Activated naive CD8-positive, alpha-beta T cell treated with anti-CD3 and anti-CD28 coated beads, Interleukin-2, amount 50 U/mL, for 16 hours (primary cell): ENCODE data around the gene NSMF.

Source experiments
- DNase-seq: peaks from one replicate; pipeline ENCODE4 v3.0.0-alpha.2; 2020; ENCODE audit warnings: low read depth, low spot score

Gene NSMF, protein sequence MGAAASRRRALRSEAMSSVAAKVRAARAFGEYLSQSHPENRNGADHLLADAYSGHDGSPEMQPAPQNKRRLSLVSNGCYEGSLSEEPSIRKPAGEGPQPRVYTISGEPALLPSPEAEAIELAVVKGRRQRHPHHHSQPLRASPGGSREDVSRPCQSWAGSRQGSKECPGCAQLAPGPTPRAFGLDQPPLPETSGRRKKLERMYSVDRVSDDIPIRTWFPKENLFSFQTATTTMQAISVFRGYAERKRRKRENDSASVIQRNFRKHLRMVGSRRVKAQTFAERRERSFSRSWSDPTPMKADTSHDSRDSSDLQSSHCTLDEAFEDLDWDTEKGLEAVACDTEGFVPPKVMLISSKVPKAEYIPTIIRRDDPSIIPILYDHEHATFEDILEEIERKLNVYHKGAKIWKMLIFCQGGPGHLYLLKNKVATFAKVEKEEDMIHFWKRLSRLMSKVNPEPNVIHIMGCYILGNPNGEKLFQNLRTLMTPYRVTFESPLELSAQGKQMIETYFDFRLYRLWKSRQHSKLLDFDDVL

DNA sequence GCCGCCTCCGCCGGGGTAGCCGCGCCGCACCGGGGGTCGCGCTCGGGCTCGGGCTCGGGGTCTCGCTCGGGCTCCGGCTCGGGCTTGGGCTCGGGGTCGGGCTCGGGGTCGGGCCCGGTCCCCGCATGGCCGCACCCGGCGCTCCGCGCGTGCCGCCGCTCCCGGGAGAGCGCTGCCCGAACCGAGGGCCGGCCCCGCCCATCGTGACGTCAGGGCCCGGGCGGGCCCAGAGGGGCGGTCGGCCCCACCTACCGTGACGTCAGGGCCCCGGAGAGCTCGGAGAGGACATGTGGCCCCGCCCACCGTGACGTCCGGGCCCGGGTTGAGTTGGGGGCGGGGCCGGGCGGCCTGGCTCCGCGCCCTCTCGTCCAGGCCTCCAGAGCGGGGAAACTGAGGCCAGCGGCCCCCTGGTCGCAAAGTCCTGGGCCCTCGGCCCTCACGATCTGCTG is at the start of gene NSMF:
Gene NSMF (minus strand): TSS at position 183 of the 449 bp plus-strand sequence. CDS start 232 bp downstream, outside the sequence.
- peak; percentile 80 for DNase-seq

DNA sequence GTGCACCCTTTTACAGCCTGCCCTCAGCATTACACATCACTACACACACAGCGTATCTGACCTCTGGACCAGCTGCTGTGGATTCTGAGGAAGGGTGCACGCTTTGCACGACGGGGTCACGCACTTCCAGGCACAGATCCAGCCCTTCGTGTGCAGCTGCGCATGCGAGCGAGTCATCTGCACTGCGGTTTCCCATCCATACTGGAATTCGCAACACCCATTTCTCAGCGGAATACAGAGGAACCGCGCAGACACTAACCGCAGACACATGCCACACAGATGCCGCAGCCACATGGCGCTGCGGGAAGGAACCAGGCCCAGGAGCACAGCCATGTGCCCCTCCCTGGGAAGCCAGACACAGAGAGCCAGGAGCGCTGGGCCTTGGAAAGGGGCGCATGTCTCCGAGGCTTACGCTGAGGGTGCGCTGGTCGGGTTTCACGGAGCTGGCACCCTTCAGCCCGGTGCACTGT is 47.6 kb upstream of the NSMF start:
- DNase-seq, result no peak

DNA sequence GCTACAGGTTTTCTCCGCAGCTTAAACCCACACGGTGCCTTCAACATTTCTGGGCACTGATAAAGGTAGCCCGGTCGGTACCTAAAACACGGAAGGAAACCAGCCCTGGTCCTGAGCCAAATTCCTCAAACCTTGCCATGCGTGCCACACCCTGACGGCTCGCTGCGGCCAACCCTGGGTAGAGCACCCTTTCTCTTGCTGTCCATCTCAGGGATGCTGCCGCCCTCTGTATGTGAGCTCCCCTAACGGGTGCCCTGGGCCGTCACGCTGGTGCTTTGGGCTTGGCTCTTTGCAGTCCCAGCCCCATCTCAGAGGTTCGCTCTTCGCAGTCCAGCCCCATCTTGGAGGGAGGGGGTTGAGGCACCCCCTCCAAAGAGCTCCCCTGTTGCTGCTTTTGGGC is 47.1 kb upstream of the NSMF start:
- no peak for DNase-seq

DNA sequence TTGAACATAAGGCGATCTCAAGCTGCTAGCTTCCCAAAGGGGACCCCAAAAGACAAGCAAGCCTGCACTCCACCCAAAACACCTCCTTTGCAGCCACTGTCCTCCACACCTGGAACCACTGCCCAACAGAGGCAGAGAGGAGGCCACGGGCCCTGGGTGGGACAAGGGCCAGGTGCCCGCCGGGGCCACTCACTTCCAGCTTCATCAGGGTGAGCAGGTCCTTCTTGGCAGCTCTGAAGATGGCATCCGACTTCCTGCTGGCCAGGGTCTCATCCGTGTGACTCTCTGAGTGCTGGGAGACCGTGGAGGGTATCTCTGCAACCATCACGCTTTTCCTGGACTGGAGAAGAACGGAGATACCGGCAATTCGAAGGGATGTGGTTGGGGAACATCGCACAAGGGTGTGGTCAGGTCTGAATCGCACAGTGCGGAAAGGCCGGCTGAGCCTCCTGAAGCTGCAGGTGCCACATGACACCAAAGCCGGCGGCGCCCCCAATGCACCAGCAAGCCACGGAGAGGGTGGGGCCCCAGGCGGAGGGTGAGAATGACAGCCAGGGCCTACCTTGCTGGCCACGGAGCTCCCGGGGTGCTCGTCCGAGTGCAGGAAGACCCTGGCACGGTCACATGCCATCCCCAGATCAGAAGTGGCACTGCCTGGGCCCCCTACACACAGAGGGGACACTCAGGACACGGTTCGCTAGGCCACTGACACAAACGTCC is 46.4 kb upstream of the NSMF start:
- no peak for DNase-seq

DNA sequence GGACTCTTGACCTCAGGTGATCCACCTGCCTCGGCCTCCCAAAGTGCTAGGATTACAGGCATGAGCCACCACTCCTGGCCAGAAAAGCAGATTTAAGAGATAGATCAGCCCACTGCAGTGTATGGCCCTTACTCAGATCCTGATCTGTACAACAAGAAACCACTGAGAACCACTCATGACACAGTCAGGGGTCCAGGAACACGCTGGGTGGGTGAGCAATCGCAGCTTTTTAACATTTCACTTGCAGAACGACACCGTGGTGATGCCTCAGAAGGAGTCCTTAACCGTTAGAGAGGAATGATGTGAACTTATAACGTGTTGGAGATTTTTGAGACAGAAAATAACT is 45.3 kb upstream of the NSMF start:
- DNase-seq, result no peak

DNA sequence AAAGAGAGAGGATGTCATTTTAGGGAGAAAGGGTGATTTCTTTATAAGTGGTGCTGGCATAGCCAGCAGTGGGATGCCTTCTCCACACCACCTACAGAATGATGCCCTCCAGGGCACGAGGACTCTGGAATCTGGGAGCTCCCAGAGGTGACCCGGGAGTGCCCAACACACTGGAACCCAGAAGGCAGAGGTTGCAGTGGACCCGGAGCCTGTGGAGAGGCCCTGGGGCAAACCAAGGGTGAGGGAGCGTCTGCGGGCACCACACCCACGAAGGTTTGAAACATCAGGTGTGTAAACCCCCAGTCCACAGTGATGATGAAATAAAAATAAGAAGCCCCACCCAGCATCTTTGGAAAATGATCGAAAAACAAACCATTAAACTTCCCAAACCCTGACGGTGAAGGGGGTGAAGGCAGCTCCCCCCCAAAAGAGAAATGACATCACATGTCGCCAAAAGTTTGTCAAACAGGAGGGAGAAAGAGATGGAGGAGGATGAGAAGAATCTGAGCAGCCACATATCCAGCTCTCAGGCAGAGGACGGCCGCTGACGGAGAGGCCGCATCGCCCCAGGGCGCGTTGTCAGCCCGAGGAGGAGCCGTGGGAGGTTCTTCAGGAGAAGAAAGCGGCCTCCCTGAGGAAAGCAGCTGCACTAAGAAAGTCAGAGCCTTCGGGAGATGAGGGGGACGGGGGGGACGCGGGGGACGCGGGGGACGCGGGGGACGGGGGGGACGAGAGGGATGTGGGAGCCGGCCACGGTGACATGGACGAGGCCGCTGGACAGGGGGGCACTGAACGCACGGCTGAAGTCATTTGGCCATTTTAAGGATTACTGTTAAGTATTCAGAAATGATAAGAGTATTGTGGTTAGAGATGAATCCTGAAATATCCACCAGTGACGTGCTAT is 43.1 kb upstream of the NSMF start:
- no peak for DNase-seq

DNA sequence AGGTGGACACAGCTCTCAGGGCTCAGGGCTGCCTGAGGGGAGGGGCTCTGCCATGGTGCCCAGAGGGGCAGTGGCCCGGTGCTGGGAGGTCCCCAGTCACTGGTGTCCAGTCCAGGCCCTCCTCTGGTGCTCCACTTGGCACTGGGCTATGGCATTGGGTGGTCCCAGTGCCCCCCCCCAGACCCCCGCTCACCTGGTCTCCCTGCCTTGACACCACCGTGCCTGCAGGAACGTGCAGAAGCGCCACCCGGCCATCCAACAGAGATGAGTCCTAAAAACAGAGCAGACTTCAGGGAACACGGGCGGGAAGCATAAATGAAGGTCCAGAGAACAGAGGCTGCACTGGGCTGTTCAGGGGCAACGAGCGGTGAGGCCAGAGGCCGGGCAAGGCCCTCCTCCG is 42.3 kb upstream of the NSMF start:
- DNase-seq, result no peak

DNA sequence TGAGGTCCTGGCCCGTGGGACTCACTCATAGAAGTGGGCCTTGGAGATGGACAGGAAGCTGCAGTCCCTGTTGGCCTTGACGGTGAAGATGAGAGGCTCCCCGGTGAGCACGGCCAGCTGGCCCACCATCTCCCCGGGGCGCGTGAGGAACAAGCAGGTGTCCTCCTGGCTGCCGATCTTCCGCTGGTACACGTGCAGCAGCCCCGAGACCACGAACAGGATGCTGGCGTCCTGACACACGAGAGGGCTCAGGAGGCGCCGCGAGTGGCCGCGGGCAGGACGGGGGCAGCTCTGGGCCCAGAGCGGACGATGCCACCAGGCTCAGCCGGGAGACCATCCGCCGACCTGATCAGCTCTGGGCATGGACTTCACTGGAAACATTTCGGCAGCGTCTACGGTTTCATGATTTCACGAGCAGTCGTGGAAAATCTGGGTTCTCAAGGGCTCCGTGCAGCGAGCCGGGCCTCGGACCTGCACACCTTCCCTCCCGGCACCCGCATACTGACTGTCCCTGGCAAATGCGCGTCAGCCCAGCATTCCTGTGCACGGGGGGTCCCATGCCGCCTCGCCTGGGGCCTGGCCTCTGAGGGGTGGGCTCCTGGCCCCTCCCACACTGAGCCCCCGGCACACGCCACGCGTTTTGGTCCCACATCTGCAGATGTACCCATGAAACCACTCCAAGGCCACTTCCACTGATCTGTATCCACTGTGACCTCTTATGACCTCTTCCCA is 41.7 kb upstream of the NSMF start:
- no peak for DNase-seq

DNA sequence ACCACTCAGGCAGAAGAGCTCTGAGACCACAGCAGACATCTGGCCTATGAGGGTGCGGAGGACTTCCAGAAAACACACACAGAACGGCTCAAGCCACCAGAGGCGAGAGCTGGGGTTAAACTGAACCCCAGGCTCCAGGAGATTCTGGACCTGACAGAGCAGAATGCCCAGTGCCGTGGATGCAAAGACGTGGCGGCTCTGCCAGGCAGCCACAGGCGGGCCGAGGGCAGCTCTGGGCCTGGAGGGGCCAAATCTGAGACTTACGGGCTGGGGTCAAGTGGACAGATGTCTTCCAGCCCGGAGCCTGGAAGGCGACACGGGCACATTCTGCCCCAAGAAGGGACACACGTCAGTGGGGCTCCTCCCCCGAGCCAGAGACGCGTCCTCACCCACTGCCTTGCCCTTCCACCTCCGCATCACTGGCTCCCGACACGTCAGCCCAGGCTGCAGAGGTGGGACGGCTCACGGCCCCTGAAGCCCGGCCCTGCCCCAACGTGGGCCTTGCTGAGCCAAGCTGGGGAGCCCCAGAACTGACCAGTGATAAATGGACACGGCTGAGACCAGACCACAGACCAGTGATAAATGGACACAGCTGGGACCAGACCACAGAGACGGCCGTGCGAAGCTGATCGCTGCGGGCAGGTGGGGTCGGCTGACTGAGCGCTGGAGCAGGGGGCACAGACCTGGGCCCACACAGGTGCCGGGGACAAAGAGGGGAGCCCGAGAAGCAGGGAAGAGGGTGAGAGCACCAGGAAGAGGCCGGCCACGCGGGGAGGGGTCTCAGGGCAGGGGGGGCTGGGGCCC is 40.9 kb upstream of the NSMF start:
- DNase-seq, result no peak

DNA sequence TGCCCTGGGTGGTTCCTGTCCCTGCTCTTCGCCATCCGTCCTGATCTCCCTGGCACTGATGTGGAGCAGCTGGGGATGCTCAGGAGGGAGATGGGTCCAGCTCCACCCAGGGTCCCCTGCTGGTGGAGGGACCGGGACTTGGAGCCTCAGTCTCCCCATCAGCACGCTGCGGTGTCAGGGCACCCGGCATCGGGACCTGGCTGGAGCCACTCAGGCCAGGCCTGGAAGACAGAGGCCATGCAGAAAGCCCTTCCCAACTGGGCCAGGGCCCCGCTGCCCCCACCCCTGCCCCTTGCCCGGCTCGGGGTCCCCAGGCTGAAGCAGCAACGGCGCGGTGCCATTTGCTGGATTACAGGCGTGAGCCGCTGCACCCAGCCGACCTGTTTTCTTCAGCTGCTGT is 40.3 kb upstream of the NSMF start:
- DNase-seq, result no peak

DNA sequence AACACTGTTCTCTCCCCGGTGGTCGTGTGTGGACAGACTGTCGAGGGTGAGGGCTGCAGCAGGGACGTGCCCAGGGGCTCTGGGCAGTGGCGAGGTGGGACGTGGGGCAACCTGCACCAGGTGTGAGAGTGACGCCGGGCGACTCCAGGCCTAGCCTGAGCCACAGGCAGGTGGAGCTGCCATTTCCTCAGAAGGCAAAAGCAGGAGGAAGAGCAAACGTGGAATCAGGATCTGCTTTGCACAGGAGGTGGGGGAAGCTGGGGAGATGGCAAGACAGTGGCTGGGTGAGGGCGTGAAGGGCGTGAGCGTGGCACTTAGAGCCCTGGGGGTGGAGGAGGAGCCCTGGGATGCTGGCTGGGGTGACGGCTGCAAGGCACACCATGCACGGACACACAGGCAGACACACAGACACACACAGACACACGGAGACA is 39.6 kb upstream of the NSMF start:
- no peak for DNase-seq

DNA sequence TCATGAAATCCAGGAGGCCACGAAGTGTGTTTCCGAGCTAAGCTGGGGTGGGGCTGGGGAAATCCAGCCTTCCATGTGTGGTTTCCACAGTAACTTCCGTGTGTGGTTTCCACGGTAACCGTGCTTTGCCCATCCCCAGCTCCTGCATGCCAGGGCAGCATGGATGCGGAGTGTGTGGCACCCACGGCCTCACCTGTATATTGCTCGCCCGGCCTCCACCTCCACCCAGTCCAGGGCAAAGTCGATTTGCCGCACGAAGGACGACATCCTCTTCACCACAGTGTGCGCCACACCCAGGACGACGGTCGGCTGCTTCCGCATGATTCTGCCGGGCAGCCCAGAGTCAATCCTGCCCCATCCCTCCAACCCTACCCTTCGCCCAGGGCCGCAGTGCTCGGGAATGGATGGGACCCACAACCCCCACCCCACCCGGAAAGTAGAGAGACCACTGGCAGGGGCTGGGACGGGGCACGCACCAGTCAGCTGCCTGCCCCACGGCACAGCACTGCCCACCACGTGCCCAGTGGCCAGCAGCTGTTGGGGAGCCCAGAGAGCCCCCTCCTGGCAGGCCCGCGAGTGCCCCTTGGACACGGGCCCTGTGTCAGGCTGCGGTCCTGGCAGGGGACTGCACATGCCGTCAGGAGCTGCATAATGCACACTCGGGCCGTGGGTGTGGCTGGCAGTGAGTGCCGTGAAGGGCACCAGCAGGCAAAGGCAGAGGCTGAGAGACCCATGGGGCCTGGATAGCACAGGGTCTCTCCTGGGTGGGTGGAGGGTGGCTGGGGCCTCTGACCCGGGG is 39.0 kb upstream of the NSMF start:
- no peak for DNase-seq

DNA sequence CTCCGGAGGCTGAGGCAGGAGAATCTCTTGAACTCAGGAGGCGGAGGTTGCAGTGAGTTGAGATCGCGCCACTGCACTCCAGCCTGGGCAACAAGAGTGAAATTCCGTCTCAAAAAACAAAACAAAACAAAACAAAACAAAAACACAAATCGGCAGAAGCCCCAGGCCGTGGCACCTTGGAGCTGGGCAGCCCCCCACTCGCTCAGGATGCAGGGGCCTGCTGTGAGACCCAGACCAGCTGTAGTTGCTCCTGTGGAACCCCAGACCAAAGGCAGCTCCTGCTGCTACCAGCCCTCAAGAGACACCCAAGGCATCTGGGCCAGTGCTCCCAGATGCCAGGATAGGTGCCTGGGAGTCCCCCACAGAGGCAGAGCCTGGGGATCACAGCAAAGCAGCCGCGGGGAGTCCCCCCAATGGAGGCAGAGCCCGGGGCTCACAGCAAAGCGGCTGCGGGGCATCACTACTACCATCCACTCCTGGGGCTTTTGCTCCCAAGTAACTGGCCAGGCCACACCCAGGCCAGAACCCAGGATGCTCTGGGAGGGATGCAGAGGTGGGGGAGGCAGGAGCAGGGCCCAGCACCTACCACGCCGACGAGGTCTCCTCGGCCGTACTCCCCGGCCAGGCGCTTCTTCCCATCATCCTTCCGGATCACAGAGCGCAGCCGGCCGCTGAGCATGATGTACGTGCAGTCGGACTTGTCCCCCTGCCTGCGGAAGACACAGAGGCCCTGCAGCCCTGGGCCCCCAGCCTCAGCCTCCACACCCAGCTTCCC is 37.7 kb upstream of the NSMF start:
- DNase-seq, result no peak

DNA sequence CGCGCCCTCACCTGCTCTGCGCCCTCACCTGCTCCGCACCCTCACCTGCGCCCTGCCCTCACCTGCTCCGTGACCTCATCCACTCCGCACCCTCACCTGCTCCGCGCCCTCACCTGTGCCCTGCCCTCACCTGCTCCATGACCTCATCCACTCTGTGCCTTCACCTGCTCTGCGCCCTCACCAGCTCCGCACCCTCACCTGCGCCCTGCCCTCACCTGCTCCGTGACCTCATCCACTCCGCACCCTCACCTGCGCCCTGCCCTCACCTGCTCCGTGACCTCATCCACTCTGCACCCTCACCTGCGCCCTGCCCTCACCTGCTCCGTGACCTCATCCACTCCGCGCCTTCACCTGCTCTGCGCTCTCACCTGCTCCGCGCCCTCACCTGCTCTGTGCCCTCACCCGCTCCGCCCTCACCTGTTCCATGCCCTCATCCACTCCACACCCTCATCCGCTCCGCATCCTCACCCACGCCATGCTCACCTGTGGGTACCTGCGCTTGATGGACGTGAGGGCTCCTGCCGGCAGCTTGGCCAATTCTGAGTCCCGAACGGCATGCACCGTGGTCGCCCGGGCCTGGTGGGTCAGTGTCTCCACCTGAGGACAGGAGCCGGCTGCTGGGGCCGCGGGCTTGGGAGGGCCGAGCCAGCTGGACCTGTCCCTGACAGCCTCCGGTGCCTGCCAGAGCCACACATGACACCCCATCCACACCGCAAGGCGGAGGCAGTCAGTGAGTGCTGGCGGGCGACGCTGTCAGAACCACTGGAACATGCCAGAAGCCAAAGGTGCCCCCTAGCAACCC is 35.6 kb upstream of the NSMF start:
- no peak for DNase-seq

DNA sequence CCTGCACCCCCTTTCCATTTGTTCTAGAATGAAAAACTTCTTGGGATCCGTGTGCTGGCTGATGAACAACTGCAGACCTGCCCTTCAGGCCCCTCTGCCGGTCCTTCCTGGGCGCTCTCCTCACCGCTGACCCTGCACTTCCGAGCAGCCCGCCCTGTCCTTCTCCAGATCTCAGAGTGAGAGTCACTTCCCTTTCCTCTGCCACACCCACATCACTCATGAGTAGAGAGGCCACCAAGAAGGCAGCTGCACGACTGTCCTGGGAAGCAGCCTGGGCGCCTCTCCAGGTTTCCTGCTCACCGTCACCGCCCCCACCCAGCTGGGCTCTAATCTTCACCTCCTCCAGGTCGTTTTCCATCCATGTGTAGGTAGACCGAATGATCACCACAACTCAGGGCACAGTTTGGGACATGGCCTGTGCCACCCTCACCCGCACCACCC is 35.0 kb upstream of the NSMF start:
- DNase-seq, result no peak

DNA sequence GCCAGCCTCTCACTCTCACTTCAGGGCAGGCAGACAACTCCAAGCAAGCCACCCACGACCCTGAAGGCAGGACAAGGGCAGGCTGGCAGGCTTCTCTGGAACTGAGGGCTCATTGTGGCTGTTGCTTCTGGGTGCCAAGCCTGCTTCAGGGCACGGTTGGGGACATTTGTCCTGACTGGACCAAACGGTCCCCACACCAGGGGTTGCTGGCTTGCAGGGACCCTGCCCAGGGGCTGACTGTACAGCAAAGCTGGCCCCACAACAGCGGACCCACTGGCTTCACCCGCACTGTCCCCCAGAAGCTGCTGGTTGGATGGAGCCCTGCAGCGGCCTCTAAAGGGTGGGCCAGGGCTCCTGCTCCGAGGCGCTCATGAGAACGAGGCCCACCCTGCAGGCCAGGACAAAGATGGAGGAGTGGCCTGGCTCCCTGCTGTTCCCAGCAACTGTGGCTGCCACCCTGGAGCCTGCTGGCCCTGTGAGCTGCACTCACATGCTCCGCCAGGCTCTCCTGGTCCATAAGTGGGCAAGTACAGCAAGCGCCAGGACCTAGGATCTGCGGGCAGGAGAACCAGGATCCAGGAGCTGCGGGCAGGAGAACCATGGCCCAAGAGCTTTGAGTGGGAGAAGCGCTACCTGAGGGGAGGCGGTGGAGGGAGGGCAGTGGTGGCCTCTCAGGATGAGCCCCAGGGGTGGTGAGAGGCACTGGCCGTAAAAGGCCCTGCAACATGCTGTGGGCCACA is 34.4 kb upstream of the NSMF start:
- DNase-seq, result no peak
